A673 (cell line): Measurements from ENCODE around the gene PYGM. TPM values are rescaled to one million over a fixed set of nuclear protein-coding genes. Genes with fewer than 3 reads are reported as not detected.

Source experiments
- BruUV-seq: library from RNA; stranded (reverse); fragments of 400-500 nt; replicated peaks from 2 replicates; lab custom pipeline; 2021; lab: Mats Ljungman, UMichigan
- CTCF ChIA-PET: fragments of 300-600 bp; sonication (Branson Sonifier 250); formaldehyde crosslinking; loops from one replicate; lab custom pipeline; 2022; ENCODE audit warnings: antibody characterized with exemption; lab: Charles Lee
- POLR2A ChIA-PET: fragments of 300-600 bp; sonication (Branson Sonifier 250); formaldehyde crosslinking; loops from one replicate; lab custom pipeline; 2022; ENCODE audit warnings: antibody characterized with exemption; ENCODE audit not compliant: low non-redundant PET; lab: Charles Lee
- DNase-seq: peaks from one replicate; pipeline ENCODE4 v3.0.0-alpha.2; 2015; ENCODE audit warnings: low spot score
- H3K27ac ChIP-seq: fragments of 200-600 bp; sonication (generic); 2 replicates; pipeline ENCODE4 v1.5.1; 2016; ENCODE audit warnings: mixed run types, low read depth, mild to moderate bottlenecking, mixed read lengths, antibody characterized with exemption, low read length; ENCODE audit not compliant: poor library complexity, severe bottlenecking
- H3K27me3 ChIP-seq: fragments of 200-600 bp; sonication (generic); replicated peaks from 2 replicates; pipeline ENCODE4 v1.6.1; 2017; ENCODE audit warnings: mixed run types, low read depth, mild to moderate bottlenecking, mixed read lengths, antibody characterized with exemption, low read length; ENCODE audit not compliant: insufficient read depth, poor library complexity
- H3K36me3 ChIP-seq: fragments of 200-600 bp; sonication (generic); 2 replicates; pipeline ENCODE4 v1.6.1; 2016; ENCODE audit warnings: mixed run types, mild to moderate bottlenecking, mixed read lengths, antibody characterized with exemption, low read length; ENCODE audit not compliant: insufficient read depth, poor library complexity, severe bottlenecking
- H3K4me1 ChIP-seq: fragments of 200-600 bp; sonication (generic); 2 replicates; pipeline ENCODE4 v1.6.1; 2017; ENCODE audit warnings: mixed run types, mild to moderate bottlenecking, mixed read lengths, antibody characterized with exemption, low read length; ENCODE audit not compliant: insufficient read depth, poor library complexity, severe bottlenecking
- H3K4me3 ChIP-seq: fragments of 200-600 bp; sonication (generic); 2 replicates; pipeline ENCODE4 v1.5.1; 2016; ENCODE audit warnings: low read depth, mixed run types, mild to moderate bottlenecking, mixed read lengths, low read length; ENCODE audit not compliant: poor library complexity, severe bottlenecking
- H3K9me3 ChIP-seq: fragments of 200-600 bp; sonication (generic); 2 replicates; pipeline ENCODE4 v1.6.1; 2016; ENCODE audit warnings: mixed run types, low read depth, mild to moderate bottlenecking, mixed read lengths, antibody characterized with exemption, low read length; ENCODE audit not compliant: poor library complexity, severe bottlenecking
- CTCF ChIP-seq: fragments of 300-800, 200-600 bp; sonication (generic); conservative IDR thresholded peaks from 2 replicates; pipeline ENCODE4 v1.5.1; 2017; ENCODE audit warnings: low read depth, mild to moderate bottlenecking, antibody characterized with exemption, low read length, moderate library complexity, mixed read lengths
- EZH2 ChIP-seq: fragments of 200-600 bp; sonication (generic); IDR thresholded peaks from 2 replicates; pipeline ENCODE4 v1.6.1; 2017; ENCODE audit warnings: borderline replicate concordance, low read depth, mild to moderate bottlenecking, mixed read lengths, antibody characterized with exemption, low read length; ENCODE audit not compliant: poor library complexity, severe bottlenecking
- intact Hi-C: fragments of 100-400 bp; cut with micrococcal nuclease; formaldehyde crosslinking; loops from one replicate; pipeline ENCODE4 v1.10.0; 2022; ENCODE audit not compliant: unreplicated experiment
- total RNA-seq: library from RNA; stranded (reverse); gene quantifications from 2 replicates; pipeline ENCODE4 v1.2.3, GENCODE V29; 2021

Gene PYGM
- total RNA-seq, 1 experiment from 2014 or later, result 2.4 TPM

GRCh38 chr11:64736654-64737053 is 23.1 kb downstream of the PYGM start:
- TF ChIP-seq EZH2, result no peak
- no peak for TF ChIP-seq CTCF
- CTCF ChIA-PET, result no interaction called here
- H3K27me3 ChIP-seq, result peaks cover under 1% of the 10 kb centered on the region

DNA sequence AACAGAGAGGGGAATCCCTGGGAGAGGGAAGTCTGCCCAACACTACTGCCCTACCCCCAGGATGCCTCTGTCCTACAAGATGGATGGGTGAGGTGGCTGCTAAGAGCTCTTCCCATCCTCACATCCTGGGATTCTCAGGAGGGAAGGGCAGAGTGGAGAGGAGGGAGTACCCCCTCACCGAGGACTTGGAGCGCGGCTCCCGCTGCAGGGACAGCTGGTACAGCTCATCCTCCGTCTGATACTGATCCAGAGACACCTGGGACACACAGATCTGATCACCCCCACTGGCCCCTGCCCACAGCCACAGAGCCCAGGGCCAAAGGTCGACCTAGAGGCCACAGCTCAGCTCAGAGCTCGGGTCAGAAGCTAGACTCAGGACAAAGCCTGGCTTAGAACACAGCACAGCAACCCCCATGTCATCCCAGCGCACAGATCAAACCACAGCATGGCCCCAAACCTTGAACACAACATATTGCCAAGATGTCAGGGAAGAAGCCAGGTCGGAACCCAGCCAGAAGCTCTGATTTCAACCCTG is 24.0 kb downstream of the PYGM start:
- no peak overlapping the region for H3K27ac ChIP-seq
- POLR2A ChIA-PET, result interaction anchor here (0.6 kb wide), 2 partner anchors 59 to 1142 kb away, joined by 3 read pairs; no protein-coding TSS in a partner anchor
- H3K36me3 ChIP-seq, result no peaks in the 10 kb centered on the region
- no TSS peak for BruUV-seq
- no peak overlapping the region for H3K4me3 ChIP-seq
- no peaks in the 10 kb centered on the region for H3K27me3 ChIP-seq
- no peaks in the 10 kb centered on the region for H3K4me1 ChIP-seq
- no peaks in the 10 kb centered on the region for H3K9me3 ChIP-seq
- no peak for TF ChIP-seq CTCF
- TF ChIP-seq EZH2, result no peak
- CTCF ChIA-PET, result no interaction called here
- no peak for DNase-seq
- intact Hi-C loops, result no loop called here

More at GRCh38 chr11:64736654-64737053, 23.1 kb downstream of the PYGM start:
- no TSS peak for BruUV-seq
- Histone ChIP-seq H3K9me3 (no peaks in the 10 kb centered on the region), H3K4me1 (no peaks in the 10 kb centered on the region), H3K27ac (no peak overlapping the region), H3K36me3 (no peaks in the 10 kb centered on the region), H3K4me3 (no peak overlapping the region)
- POLR2A ChIA-PET, result no interaction called here
- intact Hi-C loops, result no loop called here
- no peak for DNase-seq

GRCh38 chr11:64734811-64735724 is 24.7 kb downstream of the PYGM start:
- Histone ChIP-seq H3K27ac (no peak overlapping the region), H3K27me3 (no peaks in the 10 kb centered on the region), H3K4me1 (peaks cover under 1% of the 10 kb centered on the region), H3K9me3 (no peaks in the 10 kb centered on the region), H3K4me3 (no peak overlapping the region), H3K36me3 (no peaks in the 10 kb centered on the region)
- DNase-seq, result no peak
- intact Hi-C loops, result no loop called here
- POLR2A ChIA-PET, result interaction anchor here (0.6 kb wide), 1 partner anchor 1141 kb away, joined by 3 read pairs; no protein-coding TSS in a partner anchor
- BruUV-seq, result no TSS peak
- TF ChIP-seq EZH2, result no peak
- no peak for TF ChIP-seq CTCF
- CTCF ChIA-PET, result no interaction called here
